Measurements from ENCODE around the gene PCDHB5.
"Not testable (repeated sequence)": the region's sequence is repeated elsewhere in the genome, so short reads cannot be mapped to it uniquely, and the experiment has no call there.

- not testable (repeated sequence) for TF ChIP-seq RARB (CRISPR knock-in tag; IDR thresholded peaks at IDR 0.05); POLR2A (IDR thresholded peaks at IDR 0.05; ENCODE audit: low read length); JUN (IDR thresholded peaks at IDR 0.05)
- TF ChIP-seq, protein P1, sequence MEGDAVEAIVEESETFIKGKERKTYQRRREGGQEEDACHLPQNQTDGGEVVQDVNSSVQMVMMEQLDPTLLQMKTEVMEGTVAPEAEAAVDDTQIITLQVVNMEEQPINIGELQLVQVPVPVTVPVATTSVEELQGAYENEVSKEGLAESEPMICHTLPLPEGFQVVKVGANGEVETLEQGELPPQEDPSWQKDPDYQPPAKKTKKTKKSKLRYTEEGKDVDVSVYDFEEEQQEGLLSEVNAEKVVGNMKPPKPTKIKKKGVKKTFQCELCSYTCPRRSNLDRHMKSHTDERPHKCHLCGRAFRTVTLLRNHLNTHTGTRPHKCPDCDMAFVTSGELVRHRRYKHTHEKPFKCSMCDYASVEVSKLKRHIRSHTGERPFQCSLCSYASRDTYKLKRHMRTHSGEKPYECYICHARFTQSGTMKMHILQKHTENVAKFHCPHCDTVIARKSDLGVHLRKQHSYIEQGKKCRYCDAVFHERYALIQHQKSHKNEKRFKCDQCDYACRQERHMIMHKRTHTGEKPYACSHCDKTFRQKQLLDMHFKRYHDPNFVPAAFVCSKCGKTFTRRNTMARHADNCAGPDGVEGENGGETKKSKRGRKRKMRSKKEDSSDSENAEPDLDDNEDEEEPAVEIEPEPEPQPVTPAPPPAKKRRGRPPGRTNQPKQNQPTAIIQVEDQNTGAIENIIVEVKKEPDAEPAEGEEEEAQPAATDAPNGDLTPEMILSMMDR (IDR thresholded peaks at IDR 0.05): not testable (repeated sequence)
These were observed 39.5 kb downstream of the PCDHB5 start for GRCh38 chr5:141174291-141175104.
